ENCODE data around the gene YAF2. TPM values are rescaled to one million over a fixed set of nuclear protein-coding genes. Genes with fewer than 3 reads are reported as not detected.
"Not testable (repeated sequence)": the region's sequence is repeated elsewhere in the genome, so short reads cannot be mapped to it uniquely, and the experiment has no call there.

Gene YAF2
- total RNA-seq, 1 donor from 2014 or later = 35.4 TPM

DNA sequence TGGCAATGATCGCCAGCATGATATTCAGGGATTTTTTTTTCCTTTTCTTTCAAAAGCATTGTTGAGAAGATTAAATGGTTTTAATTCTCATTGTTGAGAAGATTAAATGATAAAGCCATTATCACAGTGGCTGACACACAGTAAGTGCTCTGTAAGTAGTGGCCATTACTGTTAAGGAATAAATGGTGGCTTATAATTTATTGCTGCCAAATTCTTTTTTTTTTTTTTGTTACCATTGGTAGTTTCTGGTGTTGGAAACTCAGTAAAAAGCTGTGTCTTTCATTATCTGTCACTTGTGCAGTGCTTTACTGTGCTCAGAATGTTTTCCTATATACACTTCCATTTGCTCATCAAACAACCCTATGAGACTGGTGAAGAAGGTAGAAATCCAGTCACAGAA, 15.3 kb downstream of the YAF2 start:
- H3K9me3 Mint-ChIP-seq (ENCODE audit: low read depth) = peaks cover 6% of the 10 kb centered on the region
- DNase-seq (ENCODE audit: low spot score) = no peak
- H3K27me3 Mint-ChIP-seq (ENCODE audit: low read depth) = no peaks in the 10 kb centered on the region
- no peak overlapping the region for H3K4me3 Mint-ChIP-seq (ENCODE audit: unreplicated experiment)
- H3K4me1 Mint-ChIP-seq (ENCODE audit: low read depth) = peaks cover 10% of the 10 kb centered on the region
- H3K36me3 Mint-ChIP-seq (ENCODE audit: low read depth) = peaks cover 11% of the 10 kb centered on the region
- H3K27ac Mint-ChIP-seq (ENCODE audit: unreplicated experiment) = no peak overlapping the region
- TF ChIP-seq, protein P1, sequence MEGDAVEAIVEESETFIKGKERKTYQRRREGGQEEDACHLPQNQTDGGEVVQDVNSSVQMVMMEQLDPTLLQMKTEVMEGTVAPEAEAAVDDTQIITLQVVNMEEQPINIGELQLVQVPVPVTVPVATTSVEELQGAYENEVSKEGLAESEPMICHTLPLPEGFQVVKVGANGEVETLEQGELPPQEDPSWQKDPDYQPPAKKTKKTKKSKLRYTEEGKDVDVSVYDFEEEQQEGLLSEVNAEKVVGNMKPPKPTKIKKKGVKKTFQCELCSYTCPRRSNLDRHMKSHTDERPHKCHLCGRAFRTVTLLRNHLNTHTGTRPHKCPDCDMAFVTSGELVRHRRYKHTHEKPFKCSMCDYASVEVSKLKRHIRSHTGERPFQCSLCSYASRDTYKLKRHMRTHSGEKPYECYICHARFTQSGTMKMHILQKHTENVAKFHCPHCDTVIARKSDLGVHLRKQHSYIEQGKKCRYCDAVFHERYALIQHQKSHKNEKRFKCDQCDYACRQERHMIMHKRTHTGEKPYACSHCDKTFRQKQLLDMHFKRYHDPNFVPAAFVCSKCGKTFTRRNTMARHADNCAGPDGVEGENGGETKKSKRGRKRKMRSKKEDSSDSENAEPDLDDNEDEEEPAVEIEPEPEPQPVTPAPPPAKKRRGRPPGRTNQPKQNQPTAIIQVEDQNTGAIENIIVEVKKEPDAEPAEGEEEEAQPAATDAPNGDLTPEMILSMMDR (IDR thresholded peaks at IDR 0.05) = no peak

DNA sequence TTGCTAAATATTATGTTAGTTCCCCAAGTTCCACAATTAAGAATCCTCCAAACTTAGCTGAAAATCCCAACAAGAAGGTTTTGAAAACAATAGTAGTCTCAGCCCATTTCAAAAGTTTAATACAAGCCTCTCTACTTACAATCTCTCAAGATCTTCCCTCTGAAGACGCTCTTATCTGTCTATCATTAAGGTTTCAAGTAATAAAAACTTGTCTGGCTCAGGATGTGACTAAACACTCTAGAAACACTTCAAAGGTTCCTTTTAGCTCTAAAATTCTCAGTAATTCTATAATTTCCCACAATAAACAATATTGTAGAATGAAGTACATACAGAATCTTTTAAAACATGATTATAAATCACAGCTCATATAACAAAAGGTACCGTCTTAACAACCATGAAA, 16.3 kb downstream of the YAF2 start:
- no peak overlapping the region for H3K27ac Mint-ChIP-seq (ENCODE audit: unreplicated experiment)
- no peaks in the 10 kb centered on the region for H3K27me3 Mint-ChIP-seq (ENCODE audit: low read depth)
- DNase-seq (ENCODE audit: low spot score) = no peak
- H3K36me3 Mint-ChIP-seq (ENCODE audit: low read depth) = peaks cover 11% of the 10 kb centered on the region
- peaks cover 13% of the 10 kb centered on the region for H3K4me1 Mint-ChIP-seq (ENCODE audit: low read depth)
- no peak overlapping the region for H3K4me3 Mint-ChIP-seq (ENCODE audit: unreplicated experiment)
- H3K9me3 Mint-ChIP-seq (ENCODE audit: low read depth) = peaks cover 6% of the 10 kb centered on the region
- TF ChIP-seq, protein P1 (IDR thresholded peaks at IDR 0.05) = no peak

GRCh38 chr12:42217656-42218055, 20.4 kb downstream of the YAF2 start:
- H3K36me3 Mint-ChIP-seq (ENCODE audit: low read depth) = no peaks in the 10 kb centered on the region
- no peak overlapping the region for H3K4me3 Mint-ChIP-seq (ENCODE audit: unreplicated experiment)
- TF ChIP-seq, protein P1 (IDR thresholded peaks at IDR 0.05) = no peak
- H3K27ac Mint-ChIP-seq (ENCODE audit: unreplicated experiment) = no peak overlapping the region
- H3K9me3 Mint-ChIP-seq (ENCODE audit: low read depth) = no peaks in the 10 kb centered on the region
- peaks cover 17% of the 10 kb centered on the region for H3K4me1 Mint-ChIP-seq (ENCODE audit: low read depth)
- DNase-seq (ENCODE audit: low spot score) = no peak
- no peaks in the 10 kb centered on the region for H3K27me3 Mint-ChIP-seq (ENCODE audit: low read depth)

DNA sequence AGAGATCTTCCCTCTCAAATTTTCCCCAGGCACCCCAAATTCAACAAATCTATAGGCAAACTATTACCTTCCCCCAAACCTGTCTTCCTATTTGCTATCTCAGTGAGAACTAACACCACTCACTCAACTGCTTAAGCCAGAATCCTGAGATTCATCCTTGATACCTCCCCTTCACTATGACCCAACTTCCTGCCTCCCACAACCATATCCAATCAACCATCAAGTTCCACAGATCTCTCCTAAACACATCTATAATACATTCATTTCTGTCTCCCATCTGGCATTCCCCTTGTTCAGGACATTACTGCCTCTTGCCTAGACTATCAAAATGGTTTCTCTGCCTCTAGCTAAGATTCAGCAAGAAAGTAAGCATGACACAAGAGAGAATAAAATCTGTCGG, 21.3 kb downstream of the YAF2 start:
- no peak for DNase-seq (ENCODE audit: low spot score)
- TF ChIP-seq, protein P1 (IDR thresholded peaks at IDR 0.05) = no peak
- no peak overlapping the region for H3K4me3 Mint-ChIP-seq (ENCODE audit: unreplicated experiment)
- H3K36me3 Mint-ChIP-seq (ENCODE audit: low read depth) = no peaks in the 10 kb centered on the region
- no peaks in the 10 kb centered on the region for H3K9me3 Mint-ChIP-seq (ENCODE audit: low read depth)
- no peaks in the 10 kb centered on the region for H3K27me3 Mint-ChIP-seq (ENCODE audit: low read depth)
- peaks cover 15% of the 10 kb centered on the region for H3K4me1 Mint-ChIP-seq (ENCODE audit: low read depth)
- no peak overlapping the region for H3K27ac Mint-ChIP-seq (ENCODE audit: unreplicated experiment)

DNA sequence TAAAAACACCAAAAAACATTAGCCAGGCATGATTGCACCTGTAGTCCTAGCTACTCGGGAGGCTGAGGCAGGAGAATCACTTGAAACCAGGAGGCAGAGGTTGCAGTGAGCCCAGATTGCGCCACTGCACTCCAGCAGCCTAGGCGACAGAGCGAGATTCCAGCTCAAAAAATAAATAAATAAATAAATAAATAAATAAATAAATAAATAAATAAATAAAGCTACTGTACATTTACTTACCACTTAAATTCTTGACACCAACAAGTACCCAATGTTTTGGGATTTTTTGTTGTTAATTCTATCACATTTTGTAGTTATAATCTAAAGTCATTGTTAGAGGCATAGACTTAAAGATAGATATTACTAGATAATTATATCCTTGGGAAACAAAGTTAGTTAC, 22.3 kb downstream of the YAF2 start:
- H3K27ac Mint-ChIP-seq (ENCODE audit: unreplicated experiment); H3K9me3 Mint-ChIP-seq (ENCODE audit: low read depth); DNase-seq (ENCODE audit: low spot score); H3K36me3 Mint-ChIP-seq (ENCODE audit: low read depth); H3K4me3 Mint-ChIP-seq (ENCODE audit: unreplicated experiment); H3K27me3 Mint-ChIP-seq (ENCODE audit: low read depth): not testable (repeated sequence)
- H3K4me1 Mint-ChIP-seq (ENCODE audit: low read depth) = peaks cover 13% of the 10 kb centered on the region

DNA sequence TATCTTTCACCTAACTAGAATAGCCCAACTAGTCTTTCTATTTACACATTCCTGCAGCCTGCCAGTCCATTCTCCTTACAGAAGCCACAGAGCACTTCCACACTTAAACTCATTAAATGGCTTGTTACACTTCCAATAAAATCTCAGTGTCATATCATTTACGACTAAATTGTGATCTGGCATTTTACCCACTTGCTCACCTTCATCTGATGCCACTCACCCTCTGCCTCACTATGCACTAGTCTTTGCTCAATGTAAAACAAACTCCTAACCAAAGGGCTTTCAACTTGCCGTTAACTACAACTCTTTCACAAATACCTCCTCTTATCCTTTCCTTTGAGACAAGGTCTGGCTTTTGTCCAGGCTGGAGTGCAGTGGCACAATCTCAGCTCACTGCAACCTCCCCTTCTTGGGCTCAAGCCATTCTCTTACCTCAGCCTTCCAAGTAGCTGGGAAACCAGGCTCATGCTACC, 24.1 kb downstream of the YAF2 start:
- Mint-ChIP-seq H3K27ac (ENCODE audit: unreplicated experiment) (no peak overlapping the region), H3K9me3 (ENCODE audit: low read depth) (no peaks in the 10 kb centered on the region), H3K4me3 (ENCODE audit: unreplicated experiment) (no peak overlapping the region), H3K36me3 (ENCODE audit: low read depth) (peaks cover 5% of the 10 kb centered on the region), H3K4me1 (ENCODE audit: low read depth) (peaks cover 13% of the 10 kb centered on the region), H3K27me3 (ENCODE audit: low read depth) (no peaks in the 10 kb centered on the region)
- DNase-seq (ENCODE audit: low spot score) = no peak
- TF ChIP-seq, protein P1 (IDR thresholded peaks at IDR 0.05) = no peak
